H1 (cell line): Measurements from ENCODE around the gene POLL. TPM values are rescaled to one million over a fixed set of nuclear protein-coding genes. Genes with fewer than 3 reads are reported as not detected.

Experiments used
- CHD1 ChIP-seq: IDR thresholded peaks from 2 replicates; pipeline ENCODE4 v1.6.1; 2012; ENCODE audit warnings: low read depth, low read length, improper control_type of control experiment
- CHD7 ChIP-seq: fragments of 300-600 bp; sonication (generic); IDR thresholded peaks from 2 replicates; pipeline ENCODE4 v1.7.1; 2012; ENCODE audit warnings: low read length, moderate library complexity, mild to moderate bottlenecking, inconsistent platforms; ENCODE audit not compliant: insufficient replicate concordance
- CREB1 ChIP-seq: IDR thresholded peaks from 2 replicates; pipeline ENCODE4 v1.6.1; 2012; ENCODE audit warnings: inconsistent platforms
- EGR1 ChIP-seq: IDR thresholded peaks from 2 replicates; pipeline ENCODE4 v1.6.1; 2011; ENCODE audit warnings: low read depth, low read length, borderline replicate concordance
- KDM1A ChIP-seq: fragments of 200-600, 300-600 bp; sonication (generic); IDR thresholded peaks from 2 replicates; pipeline ENCODE4 v1.7.1; 2016; ENCODE audit warnings: mild to moderate bottlenecking, low read length, borderline replicate concordance
- NRF1 ChIP-seq: IDR thresholded peaks from 2 replicates; pipeline ENCODE4 v1.6.1; 2011; ENCODE audit warnings: mild to moderate bottlenecking, low read depth, low read length, improper control_type of control experiment
- PHF8 ChIP-seq: fragments of 200-600 bp; sonication (generic); conservative IDR thresholded peaks from 2 replicates; pipeline ENCODE4 v1.7.1; 2012; ENCODE audit warnings: low read depth, mild to moderate bottlenecking, inconsistent platforms, low read length, moderate library complexity
- RAD21 ChIP-seq, 2 experiments: IDR thresholded peaks in 1 of 2; conservative IDR thresholded peaks in 1 of 2; 2 replicates each; pipeline ENCODE4 v1.6.1; 2011; ENCODE audit warnings: low read depth in 2 of 2, low read length in 2 of 2, improper control_type of control experiment in 1 of 2, inconsistent platforms in 1 of 2, mild to moderate bottlenecking in 1 of 2, moderate library complexity in 1 of 2
- SP2 ChIP-seq: IDR thresholded peaks from 2 replicates; pipeline ENCODE4 v1.6.1; 2012; ENCODE audit warnings: mild to moderate bottlenecking, low read length, inconsistent platforms
- SP4 ChIP-seq: IDR thresholded peaks from 2 replicates; pipeline ENCODE4 v1.6.1; 2012; ENCODE audit warnings: low read length, inconsistent platforms
- TAF7 ChIP-seq: optimal IDR thresholded peaks from 2 replicates; pipeline ENCODE3; 2011; ENCODE audit warnings: low read depth, mild to moderate bottlenecking, inconsistent platforms, low read length, moderate library complexity, borderline replicate concordance
- TCF12 ChIP-seq: IDR thresholded peaks from 2 replicates; pipeline ENCODE4 v1.6.1; 2011; ENCODE audit warnings: low read depth, mild to moderate bottlenecking, low read length
- ZNF274 ChIP-seq: IDR thresholded peaks from 2 replicates; pipeline ENCODE4 v1.7.0; 2012; ENCODE audit warnings: low read length, borderline replicate concordance; ENCODE audit errors: extremely low read depth
- polyA plus RNA-seq, 7 experiments: library from polyadenylated mRNA; depleted of rRNA in 3 of 7; stranded (reverse) in 5 of 7; unstranded in 2 of 7; fragments of >200 nt in 5 of 7; fragments of 200-250 nt in 2 of 7; gene quantifications; 1 replicate in 5 of 7; 2 replicates in 1 of 7; 4 replicates in 1 of 7; pipeline versions ENCODE4 v1.2.1 to v1.2.3, GENCODE V29; 2011 to 2013; ENCODE audit warnings: missing spikeins in 2 of 7, mixed read lengths in 2 of 7
- total RNA-seq: library from RNA; stranded (reverse); fragmentation: NEBNext Ultra II Directional; extraction: Animal tissue kit (Norgen Biotek cat#: 25700); gene quantifications from 2 replicates; pipeline ENCODE4 v1.2.1, GENCODE V29; 2021

POLL gene
- total and polyA plus RNA-seq, 2 of the 8 experiments (the other 6 are each of a cell fraction or from before 2014, with no cell fraction given): 26.1 to 45.9 TPM

DNA sequence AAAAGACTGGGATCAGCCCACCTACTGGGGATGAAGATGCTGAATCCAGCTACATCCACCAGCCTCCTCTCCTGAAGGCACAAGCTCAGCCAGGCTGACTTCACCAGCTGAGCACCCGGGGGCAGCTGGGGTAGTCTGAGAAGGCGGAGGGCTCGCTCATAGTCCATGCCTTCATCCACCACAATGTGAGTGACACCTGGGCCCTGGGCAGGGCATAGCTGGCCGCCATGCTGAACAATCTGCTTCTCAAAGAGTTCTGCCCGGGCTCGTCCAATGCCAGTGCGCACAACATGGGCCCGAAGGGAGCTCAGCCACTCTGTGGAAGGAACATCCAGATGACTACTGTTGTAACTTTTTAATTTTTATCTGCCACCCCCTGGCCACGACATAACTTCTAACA is 2.2 kb downstream of the POLL start (continued):
- TF ChIP-seq CHD7 (no peak), EGR1 (no peak), CHD1 (no peak), CREB1 (no peak), PHF8 (no peak), TCF12 (no peak), NRF1 (no peak), ZNF274 (no peak), TAF7 (no peak), RAD21 (IDR thresholded peaks at IDR 0.05 in 1 of 2, conservative IDR thresholded peaks at IDR 0.05 in 1 of 2; ENCODE audit: low read depth in 2 of 2, low read length in 2 of 2) (no peak), SP4 (no peak), KDM1A (no peak), SP2 (no peak)
